Prostate gland (tissue), 2 donors: Measurements from ENCODE around the gene MIS12. TPM values are rescaled to one million over a fixed set of nuclear protein-coding genes. Genes with fewer than 3 reads are reported as not detected.

Experiments
- DNase-seq: peaks from one replicate; pipeline ENCODE4 v3.0.0-alpha.2; 2019; ENCODE audit warnings: low spot score
- H3K27ac ChIP-seq, 2 donors: fragments of 200-600 bp; sonication (generic); 2 replicates each; pipeline ENCODE4 v1.5.1; 2017 to 2019
- H3K27me3 ChIP-seq: fragments of 200-600 bp; sonication (generic); replicated peaks from 2 replicates; pipeline ENCODE4 v1.5.1; 2019; ENCODE audit not compliant: insufficient read depth
- H3K36me3 ChIP-seq, 2 donors: fragments of 200-600 bp; sonication (generic); 1 replicate in 1 of 2; 2 replicates in 1 of 2; pipeline versions ENCODE4 v1.5.1 to v1.8.1; 2017 to 2019
- H3K4me1 ChIP-seq: fragments of 200-600 bp; sonication (generic); replicated peaks from 2 replicates; pipeline ENCODE4 v1.5.1; 2019
- H3K4me3 ChIP-seq, 2 donors: fragments of 200-600 bp; sonication (generic); 2 replicates each; pipeline ENCODE4 v1.5.1; 2017 to 2019
- H3K9me3 ChIP-seq: fragments of 200-600 bp; sonication (generic); 2 replicates; pipeline ENCODE4 v1.5.1; 2017
- CTCF ChIP-seq, 4 experiments: fragments of 200-600 bp in 2 of 4; fragments of 450-650 bp in 2 of 4; sonication (generic) in 2 of 4; IDR thresholded peaks; 1 replicate in 3 of 4; 2 replicates in 1 of 4; pipeline ENCODE4 v1.5.1; 2016 to 2019; ENCODE audit warnings: antibody characterized with exemption in 4 of 4, mild to moderate bottlenecking in 2 of 4, moderate library complexity in 2 of 4
- POLR2A ChIP-seq: fragments of 450-650 bp; IDR thresholded peaks from one replicate; pipeline ENCODE4 v1.6.1; 2016; ENCODE audit warnings: antibody characterized with exemption, mild to moderate bottlenecking
- POLR2AphosphoS5 ChIP-seq: sonication (generic); formaldehyde crosslinking; IDR thresholded peaks from one replicate; pipeline ENCODE4 v1.6.1; 2017; ENCODE audit warnings: antibody characterized with exemption
- WGBS: methylation state at CpG from one replicate; pipeline ENCODE4 v1.1.5; 2018; 5-methylcytosine and 5-hydroxymethylcytosine counted together
- intact Hi-C: fragments of 100-400 bp; cut with DNase I; formaldehyde crosslinking; loops from one replicate; pipeline ENCODE4 v1.14.2; 2022
- total RNA-seq, 2 donors: library from RNA; depleted of rRNA; stranded (reverse); fragments of >200 nt; gene quantifications; one replicate each; pipeline ENCODE4 v1.1.0, GENCODE V29; 2016

The MIS12 gene
- total RNA-seq, 2 donors from 2014 or later = 7.9 to 18.7 TPM

GRCh38 chr17:5480962-5481361 is 5.4 kb upstream of the MIS12 start:
- no peaks in the 10 kb centered on the region for H3K4me1 ChIP-seq
- H3K36me3 ChIP-seq = peaks cover 0 to 12% of the 10 kb centered on the region in 2 donors
- 60% methylated on average over 6 of the region's 6 CpGs for WGBS
- intact Hi-C loops = no loop called here
- H3K9me3 ChIP-seq = no peaks in the 10 kb centered on the region
- no peak overlapping the region for H3K4me3 ChIP-seq
- no peaks in the 10 kb centered on the region for H3K27me3 ChIP-seq
- TF ChIP-seq CTCF (IDR thresholded peaks at IDR 0.05) (no peak), POLR2A (no peak), POLR2AphosphoS5 (no peak)
- DNase-seq = no peak
- no peak overlapping the region for H3K27ac ChIP-seq

- DNase-seq = no peak
- H3K4me1 ChIP-seq = no peaks in the 10 kb centered on the region
- H3K27me3 ChIP-seq = no peaks in the 10 kb centered on the region
- no peaks in the 10 kb centered on the region for H3K9me3 ChIP-seq
- TF ChIP-seq POLR2AphosphoS5 (no peak), POLR2A (no peak), CTCF (IDR thresholded peaks at IDR 0.05) (no peak)
- intact Hi-C loops = no loop called here
- 94% methylated on average over 4 of the region's 4 CpGs for WGBS
- H3K27ac ChIP-seq = no peak overlapping the region
- no peak overlapping the region for H3K4me3 ChIP-seq
- H3K36me3 ChIP-seq = peaks cover 0 to 12% of the 10 kb centered on the region in 2 donors
These were observed 4.9 kb upstream of the MIS12 start for GRCh38 chr17:5481451-5481850.

- no peaks in the 10 kb centered on the region for H3K4me1 ChIP-seq
- no peaks in the 10 kb centered on the region for H3K27me3 ChIP-seq
- no peaks in the 10 kb centered on the region for H3K36me3 ChIP-seq
- peak within 1 kb of the TSS; percentile 99 to 100 for H3K27ac ChIP-seq
- DNase-seq = peak; percentile 7
- intact Hi-C loops = no loop called here
- no peaks in the 10 kb centered on the region for H3K9me3 ChIP-seq
- TF ChIP-seq POLR2AphosphoS5 = no peak
- TF ChIP-seq POLR2A = no peak
- TF ChIP-seq CTCF (IDR thresholded peaks at IDR 0.05) = no peak
- 5% methylated on average over 26 of the region's 29 CpGs for WGBS
- peak within 1 kb of the TSS; percentile 67 to 68 for H3K4me3 ChIP-seq
These were observed 828 bp upstream of the MIS12 start, which contains the start of gene DERL2 for GRCh38 chr17:5485270-5486205. DERL2 (minus strand) TSS chr17:5486178; CDS start chr17:5486161, 17 bp downstream.

GRCh38 chr17:5488752-5489151 is 2.4 kb downstream of the MIS12 start:
- H3K36me3 ChIP-seq = no peaks in the 10 kb centered on the region
- intact Hi-C loops = no loop called here
- DNase-seq = peak; percentile 46
- TF ChIP-seq POLR2AphosphoS5 (peak; percentile 45), CTCF (IDR thresholded peaks at IDR 0.05) (no peak)
- H3K4me3 ChIP-seq = no peak overlapping the region
- H3K27me3 ChIP-seq = no peaks in the 10 kb centered on the region
- no peaks in the 10 kb centered on the region for H3K9me3 ChIP-seq
- H3K4me1 ChIP-seq = no peaks in the 10 kb centered on the region
- H3K27ac ChIP-seq = no peak overlapping the region
- WGBS = 60% methylated on average over 8 of the region's 8 CpGs

GRCh38 chr17:5492970-5493369 is 6.6 kb downstream of the MIS12 start:
- Histone ChIP-seq H3K36me3 (no peaks in the 10 kb centered on the region), H3K27ac (no peak overlapping the region), H3K4me3 (no peak overlapping the region), H3K9me3 (no peaks in the 10 kb centered on the region), H3K4me1 (no peaks in the 10 kb centered on the region), H3K27me3 (no peaks in the 10 kb centered on the region)
- no peak for TF ChIP-seq POLR2AphosphoS5
- no peak for DNase-seq
- intact Hi-C loops = no loop called here
- whole genome bisulfite sequencing = 94% methylated on average over 2 of the region's 2 CpGs
